Gastroesophageal sphincter (tissue), 3 donors: Measurements from ENCODE around the gene SHISA9.

ENCODE experiments used
- EP300 ChIP-seq: sonication (generic); formaldehyde crosslinking; IDR thresholded peaks from one replicate; pipeline ENCODE4 v1.6.1; 2017; ENCODE audit warnings: antibody characterized with exemption, mild to moderate bottlenecking
- POLR2A ChIP-seq, 2 donors: fragments of 450-650 bp; IDR thresholded peaks; one replicate each; pipeline ENCODE4 v1.6.1; 2017; ENCODE audit warnings: antibody characterized with exemption in 2 of 2, mild to moderate bottlenecking in 2 of 2, moderate library complexity in 1 of 2
- POLR2AphosphoS5 ChIP-seq: sonication (generic); formaldehyde crosslinking; IDR thresholded peaks from one replicate; pipeline ENCODE4 v1.6.1; 2017; ENCODE audit warnings: antibody characterized with exemption
- TF ChIP-seq, protein P1 (sequence below), 4 experiments: fragments of 200-600 bp in 2 of 4; fragments of 450-650 bp in 2 of 4; sonication (generic) in 1 of 4; IDR thresholded peaks; one replicate each; pipeline ENCODE4 v1.5.1; 2017 to 2019; ENCODE audit warnings: antibody characterized with exemption in 4 of 4, mild to moderate bottlenecking in 2 of 4, moderate library complexity in 2 of 4

GRCh38 chr16:13095061-13095460 is 193.7 kb downstream of the SHISA9 start:
- TF ChIP-seq EP300 (no peak), POLR2A (IDR thresholded peaks at IDR 0.05) (no peak), POLR2AphosphoS5 (no peak)
- TF ChIP-seq, protein P1, sequence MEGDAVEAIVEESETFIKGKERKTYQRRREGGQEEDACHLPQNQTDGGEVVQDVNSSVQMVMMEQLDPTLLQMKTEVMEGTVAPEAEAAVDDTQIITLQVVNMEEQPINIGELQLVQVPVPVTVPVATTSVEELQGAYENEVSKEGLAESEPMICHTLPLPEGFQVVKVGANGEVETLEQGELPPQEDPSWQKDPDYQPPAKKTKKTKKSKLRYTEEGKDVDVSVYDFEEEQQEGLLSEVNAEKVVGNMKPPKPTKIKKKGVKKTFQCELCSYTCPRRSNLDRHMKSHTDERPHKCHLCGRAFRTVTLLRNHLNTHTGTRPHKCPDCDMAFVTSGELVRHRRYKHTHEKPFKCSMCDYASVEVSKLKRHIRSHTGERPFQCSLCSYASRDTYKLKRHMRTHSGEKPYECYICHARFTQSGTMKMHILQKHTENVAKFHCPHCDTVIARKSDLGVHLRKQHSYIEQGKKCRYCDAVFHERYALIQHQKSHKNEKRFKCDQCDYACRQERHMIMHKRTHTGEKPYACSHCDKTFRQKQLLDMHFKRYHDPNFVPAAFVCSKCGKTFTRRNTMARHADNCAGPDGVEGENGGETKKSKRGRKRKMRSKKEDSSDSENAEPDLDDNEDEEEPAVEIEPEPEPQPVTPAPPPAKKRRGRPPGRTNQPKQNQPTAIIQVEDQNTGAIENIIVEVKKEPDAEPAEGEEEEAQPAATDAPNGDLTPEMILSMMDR (IDR thresholded peaks at IDR 0.05) = no peak
